Stimulated activated CD4-positive, alpha-beta T cell treated with anti-CD3 and anti-CD28 coated beads, Interleukin-12 subunit alpha, Interleukin-12 subunit beta, amount 100 ng/mL, for 24 hours (primary cell): ENCODE results near the gene TNFRSF8.
"Not testable (repeated sequence)": the region's sequence is repeated elsewhere in the genome, so short reads cannot be mapped to it uniquely, and the experiment has no call there.

Experiments
- DNase-seq, 2 experiments: peaks; one replicate each; pipeline ENCODE4 v3.0.0-alpha.2; 2020; ENCODE audit warnings: low read depth in 2 of 2

TNFRSF8 gene

GRCh38 chr1:12063141-12064072 is at the start of gene TNFRSF8:
Gene TNFRSF8 (plus strand): TSS chr1:12063303. CDS start chr1:12063599, 296 bp downstream.
- peak in 1 of 2 experiments; percentile 57 for DNase-seq

GRCh38 chr1:12014141-12014991 is 48.7 kb upstream of the TNFRSF8 start:
- no peak for DNase-seq

- no peak for DNase-seq
Measured at GRCh38 chr1:12015001-12015491, 48.1 kb upstream of the TNFRSF8 start.

- DNase-seq, result no peak
Measured at GRCh38 chr1:12015499-12015898, 47.6 kb upstream of the TNFRSF8 start.

GRCh38 chr1:12016182-12016581 is 46.9 kb upstream of the TNFRSF8 start:
- no peak for DNase-seq

GRCh38 chr1:12019858-12020509 is 43.1 kb upstream of the TNFRSF8 start:
- no peak for DNase-seq

- no peak for DNase-seq
Measured at GRCh38 chr1:12021616-12022015, 41.5 kb upstream of the TNFRSF8 start.

- no peak for DNase-seq
Measured at GRCh38 chr1:12022036-12022435, 41.1 kb upstream of the TNFRSF8 start.

GRCh38 chr1:12026586-12026985 is 36.5 kb upstream of the TNFRSF8 start:
- DNase-seq, result no peak

GRCh38 chr1:12028248-12028647 is 34.9 kb upstream of the TNFRSF8 start:
- no peak for DNase-seq

- DNase-seq, result no peak
Measured at GRCh38 chr1:12028957-12029511, 34.1 kb upstream of the TNFRSF8 start.

- DNase-seq, result no peak
Measured at GRCh38 chr1:12029720-12030339, 33.3 kb upstream of the TNFRSF8 start.

GRCh38 chr1:12031039-12031980 is 31.8 kb upstream of the TNFRSF8 start:
- peak in 1 of 2 experiments; percentile 30 for DNase-seq

- DNase-seq, result no peak
Measured at GRCh38 chr1:12032161-12032621, 30.9 kb upstream of the TNFRSF8 start.

GRCh38 chr1:12033441-12033840 is 29.7 kb upstream of the TNFRSF8 start:
- not testable (repeated sequence) for DNase-seq

GRCh38 chr1:12034381-12034801 is 28.7 kb upstream of the TNFRSF8 start:
- DNase-seq, result no peak

- no peak for DNase-seq
Measured at GRCh38 chr1:12035312-12035711, 27.8 kb upstream of the TNFRSF8 start.

GRCh38 chr1:12037486-12038355 is 25.4 kb upstream of the TNFRSF8 start:
- DNase-seq, result no peak
